ENCODE measurements around the gene GORASP2. TPM values are rescaled to one million over a fixed set of nuclear protein-coding genes. Genes with fewer than 3 reads are reported as not detected.

Gene GORASP2
- total RNA-seq, 4 donors from 2014 or later, result 36.1 to 48.2 (median 42.0) TPM

GRCh38 chr2:170892391-170892951 is 36.6 kb upstream of the GORASP2 start:
- H3K4me3 ChIP-seq, result no peak overlapping the region
- H3K27me3 ChIP-seq, result no peaks in the 10 kb centered on the region
- no peak for TF ChIP-seq POLR2AphosphoS5 (IDR thresholded peaks at IDR 0.05)
- TF ChIP-seq POLR2A (IDR thresholded peaks at IDR 0.05), result no peak
- TF ChIP-seq EP300 (IDR thresholded peaks at IDR 0.05), result no peak
- no peak for TF ChIP-seq CTCF (IDR thresholded peaks at IDR 0.05)
- H3K36me3 ChIP-seq, result no peaks in the 10 kb centered on the region
- 84 to 90% methylated on average over 7 to 8 of the region's 9 CpGs for WGBS, 2 donors (ENCODE audit: low coverage in 1 of 2)
- H3K27ac ChIP-seq, result no peak overlapping the region
- H3K4me1 ChIP-seq, result peaks cover 0 to 6% (median 0%) of the 10 kb centered on the region in 3 donors
- ATAC-seq, result no peak
- no peaks in the 10 kb centered on the region for H3K9me3 ChIP-seq

GRCh38 chr2:170895023-170895757 is 33.9 kb upstream of the GORASP2 start:
- WGBS, 2 donors (ENCODE audit: low coverage in 1 of 2), result 48 to 53% methylated on average over 3 of the region's 3 CpGs

GRCh38 chr2:170896622-170897021 is 32.4 kb upstream of the GORASP2 start:
- no peak overlapping the region for H3K27ac ChIP-seq
- no peak for ATAC-seq
- H3K27me3 ChIP-seq, result no peaks in the 10 kb centered on the region
- no peaks in the 10 kb centered on the region for H3K9me3 ChIP-seq
- no peak overlapping the region for H3K4me3 ChIP-seq
- TF ChIP-seq CTCF (IDR thresholded peaks at IDR 0.05) (no peak), POLR2A (IDR thresholded peaks at IDR 0.05) (no peak), POLR2AphosphoS5 (IDR thresholded peaks at IDR 0.05) (no peak), EP300 (IDR thresholded peaks at IDR 0.05) (no peak)
- H3K36me3 ChIP-seq, result no peaks in the 10 kb centered on the region
- H3K4me1 ChIP-seq, result peaks cover 0 to 6% (median 0%) of the 10 kb centered on the region in 3 donors
- 70 to 78% methylated on average over 4 of the region's 4 CpGs for WGBS, 2 donors (ENCODE audit: low coverage in 1 of 2)

More at GRCh38 chr2:170895023-170895757, 33.9 kb upstream of the GORASP2 start:
- H3K4me3 ChIP-seq, result no peak overlapping the region
- no peaks in the 10 kb centered on the region for H3K27me3 ChIP-seq
- no peak overlapping the region for H3K27ac ChIP-seq
- no peak for ATAC-seq
- H3K9me3 ChIP-seq, result no peaks in the 10 kb centered on the region
- H3K4me1 ChIP-seq, result peaks cover 0 to 6% (median 0%) of the 10 kb centered on the region in 3 donors
- TF ChIP-seq EP300 (IDR thresholded peaks at IDR 0.05) (no peak), CTCF (IDR thresholded peaks at IDR 0.05) (no peak), POLR2AphosphoS5 (IDR thresholded peaks at IDR 0.05) (no peak), POLR2A (IDR thresholded peaks at IDR 0.05) (no peak)
- no peaks in the 10 kb centered on the region for H3K36me3 ChIP-seq

- no peaks in the 10 kb centered on the region for H3K36me3 ChIP-seq
- WGBS, 2 donors (ENCODE audit: low coverage in 1 of 2), result 81 to 91% methylated on average over 5 to 6 of the region's 6 CpGs
- H3K27me3 ChIP-seq, result no peaks in the 10 kb centered on the region
- no peak overlapping the region for H3K27ac ChIP-seq
- H3K4me1 ChIP-seq, result peaks cover 0 to 6% (median 0%) of the 10 kb centered on the region in 3 donors
- no peaks in the 10 kb centered on the region for H3K9me3 ChIP-seq
- no peak for ATAC-seq
- TF ChIP-seq POLR2AphosphoS5 (IDR thresholded peaks at IDR 0.05), result no peak
- no peak for TF ChIP-seq POLR2A (IDR thresholded peaks at IDR 0.05)
- TF ChIP-seq CTCF (IDR thresholded peaks at IDR 0.05), result no peak
- TF ChIP-seq EP300 (IDR thresholded peaks at IDR 0.05), result no peak
- H3K4me3 ChIP-seq, result no peak overlapping the region
These were observed 31.9 kb upstream of the GORASP2 start for GRCh38 chr2:170897108-170897507.

- no peak overlapping the region for H3K4me3 ChIP-seq
- TF ChIP-seq POLR2AphosphoS5 (IDR thresholded peaks at IDR 0.05) (no peak), EP300 (IDR thresholded peaks at IDR 0.05) (no peak), CTCF (IDR thresholded peaks at IDR 0.05) (no peak), POLR2A (IDR thresholded peaks at IDR 0.05) (no peak)
- H3K27ac ChIP-seq, result no peak overlapping the region
- no peaks in the 10 kb centered on the region for H3K27me3 ChIP-seq
- WGBS, 2 donors (ENCODE audit: low coverage in 1 of 2), result 31 to 34% methylated on average over 3 to 5 of the region's 5 CpGs
- H3K4me1 ChIP-seq, result no peaks in the 10 kb centered on the region
- H3K36me3 ChIP-seq, result no peaks in the 10 kb centered on the region
- no peak for ATAC-seq
- H3K9me3 ChIP-seq, result peaks cover 0 to 28% (median 0%) of the 10 kb centered on the region in 3 donors
These were observed 23.2 kb upstream of the GORASP2 start for GRCh38 chr2:170905864-170906263.
